CD4-positive, alpha-beta T cell (primary cell): ENCODE results near the gene OR52E4. TPM values are rescaled to one million over a fixed set of nuclear protein-coding genes. Genes with fewer than 3 reads are reported as not detected.

Experiments
- ATAC-seq: fragments of 200-7000 bp; cut with Tn5 transposase; one replicate; pipeline ENCODE4 v1.10.0; 2022; ENCODE audit warnings: mild to moderate bottlenecking; ENCODE audit not compliant: poor library complexity
- CTCF ChIA-PET: fragments of 350-600 bp; sonication (Branson Sonifier 250); formaldehyde crosslinking; loops from one replicate; lab custom pipeline; 2021; ENCODE audit warnings: antibody characterized with exemption, inconsistent platforms; lab: Charles Lee
- POLR2A ChIA-PET: fragments of 350-600 bp; sonication (Branson Sonifier 250); formaldehyde crosslinking; loops from one replicate; lab custom pipeline; 2021; ENCODE audit warnings: antibody characterized with exemption, inconsistent platforms; lab: Charles Lee
- DNase-seq, 14 experiments: peaks; one replicate each; pipeline ENCODE4 v3.0.0-alpha.2; 2013 to 2020; ENCODE audit warnings: mixed read lengths in 2 of 14
- H3K27ac ChIP-seq, 2 donors: one replicate each; pipeline versions ENCODE4 v1.5.1 to v1.7.0; 2013; ENCODE audit warnings: low read length in 2 of 2, low read depth in 1 of 2, mild to moderate bottlenecking in 1 of 2
- H3K27me3 ChIP-seq, 2 experiments: 1 replicate in 1 of 2; 2 replicates in 1 of 2; pipeline versions ENCODE4 v1.6.1 to v1.7.0; 2013; ENCODE audit warnings: low read length in 2 of 2, control low read depth in 1 of 2, mild to moderate bottlenecking in 1 of 2, moderate library complexity in 1 of 2; ENCODE audit not compliant: insufficient read depth in 2 of 2, control insufficient read depth in 1 of 2
- H3K36me3 ChIP-seq: one replicate; pipeline ENCODE4 v1.6.1; 2013; ENCODE audit warnings: low read length, control low read depth; ENCODE audit not compliant: insufficient read depth
- H3K4me1 ChIP-seq: one replicate; pipeline ENCODE4 v1.6.1; 2013; ENCODE audit warnings: low read length, control low read depth; ENCODE audit not compliant: insufficient read depth
- H3K4me3 ChIP-seq: one replicate; pipeline ENCODE4 v1.5.1; 2013; ENCODE audit warnings: mild to moderate bottlenecking, low read length, moderate library complexity
- H3K9me3 ChIP-seq, 2 experiments: 1 replicate in 1 of 2; 2 replicates in 1 of 2; pipeline versions ENCODE4 v1.6.1 to v1.7.0; 2013; ENCODE audit warnings: low read length in 2 of 2, mild to moderate bottlenecking in 2 of 2, control low read depth in 1 of 2, moderate library complexity in 1 of 2; ENCODE audit not compliant: control insufficient read depth in 1 of 2, insufficient read depth in 1 of 2
- H3K27ac Mint-ChIP-seq: one replicate; pipeline ENCODE4 v1.8.0; 2020; ENCODE audit warnings: mixed read lengths
- H3K27me3 Mint-ChIP-seq: one replicate; pipeline ENCODE4 v1.8.0; 2021; ENCODE audit warnings: mixed read lengths
- H3K36me3 Mint-ChIP-seq: one replicate; pipeline ENCODE4 v1.8.0; 2021; ENCODE audit warnings: low read depth, mixed read lengths
- H3K4me1 Mint-ChIP-seq: one replicate; pipeline ENCODE4 v1.8.0; 2021; ENCODE audit warnings: low read depth, mixed read lengths
- H3K4me3 Mint-ChIP-seq: one replicate; pipeline ENCODE4 v1.8.0; 2020; ENCODE audit warnings: mild to moderate bottlenecking, mixed read lengths
- H3K9me3 Mint-ChIP-seq: one replicate; pipeline ENCODE4 v1.8.0; 2020; ENCODE audit warnings: mixed read lengths
- CTCF ChIP-seq: fragments of 200-600 bp; IDR thresholded peaks from one replicate; pipeline ENCODE4 v1.8.0; 2022; ENCODE audit warnings: antibody characterized with exemption, mild to moderate bottlenecking
- intact Hi-C, 2 experiments: fragments of 100-400 bp; cut with DNase I in 1 of 2; cut with micrococcal nuclease in 1 of 2; formaldehyde crosslinking; loops; one replicate each; pipeline versions ENCODE4 v1.15.1 to v1.9.0; 2023 to 2025; cut with DNase I, micrococcal nuclease
- total RNA-seq, 174 experiments: library from RNA in 2 of 174; stranded (reverse) in 2 of 174; gene quantifications; one replicate each; pipeline ENCODE4 v1.2.3 and lab custom pipeline; 2021 to 2026

OR52E4 gene
- total RNA-seq, 2 experiments from 2014 or later, result not detected

GRCh38 chr11:5933116-5933515 is 52.7 kb downstream of the OR52E4 start:
- Mint-ChIP-seq H3K27ac (no peak overlapping the region), H3K36me3 (no peaks in the 10 kb centered on the region), H3K9me3 (peaks cover 6% of the 10 kb centered on the region), H3K4me3 (no peak overlapping the region), H3K4me1 (no peaks in the 10 kb centered on the region), H3K27me3 (no peaks in the 10 kb centered on the region)
- no peak for DNase-seq
- no peaks in the 10 kb centered on the region for H3K27me3 ChIP-seq
- peaks cover 0 to 54% of the 10 kb centered on the region in 2 experiments for H3K9me3 ChIP-seq
- ChIA-PET POLR2A (no interaction called here), CTCF (no interaction called here)
- no peak for TF ChIP-seq CTCF
- no peak for ATAC-seq
- H3K4me3 ChIP-seq, result no peak overlapping the region
- H3K36me3 ChIP-seq, result no peaks in the 10 kb centered on the region
- H3K4me1 ChIP-seq, result no peaks in the 10 kb centered on the region
- no peak overlapping the region for H3K27ac ChIP-seq
- intact Hi-C loops, result no loop called here

Other genes with a start within 250 kb of the OR52E4 start
- 1 to 10 TPM; 5.9 to 8.0 TPM for gene TRIM5, start 195.6 kb upstream of the OR52E4 start, total RNA-seq
- 100 to 1,000 TPM; 198 to 206 TPM for gene TRIM22, start 190.8 kb upstream of the OR52E4 start, total RNA-seq
- gene OR56B1, start 144.2 kb upstream of the OR52E4 start, total RNA-seq, result under 1 TPM; 0.14 to 0.17 TPM
- under 1 TPM; 0.50 to 0.96 TPM for gene OR52N4, start 126.4 kb upstream of the OR52E4 start, total RNA-seq
- not detected for gene OR52N5, start 97.3 kb upstream of the OR52E4 start, total RNA-seq
- not detected for gene OR52N1, start 89.4 kb upstream of the OR52E4 start, total RNA-seq
- not detected for gene OR52N2, start 71.7 kb upstream of the OR52E4 start, total RNA-seq
- not detected for gene OR52E6, start 38.7 kb upstream of the OR52E4 start, total RNA-seq
- gene OR52E8, start 22.9 kb upstream of the OR52E4 start, total RNA-seq, result not detected
- gene OR52E5, start 12.6 kb downstream of the OR52E4 start, total RNA-seq, result not detected
- not detected for gene OR56A3, start 61.6 kb downstream of the OR52E4 start, total RNA-seq
- not detected for gene OR56A5, start 87.9 kb downstream of the OR52E4 start, total RNA-seq
- gene OR52L1, start 106.4 kb downstream of the OR52E4 start, total RNA-seq, result not detected
- gene OR56A4, start 126.3 kb downstream of the OR52E4 start, total RNA-seq, result not detected
- not detected for gene OR56A1, start 150.1 kb downstream of the OR52E4 start, total RNA-seq
- gene OR56B4, start 227.1 kb downstream of the OR52E4 start, total RNA-seq, result not detected